Dermis blood vessel endothelial cell (primary cell): ENCODE data around the gene FBXL7. TPM values are rescaled to one million over a fixed set of nuclear protein-coding genes. Genes with fewer than 3 reads are reported as not detected.
"Not testable (repeated sequence)": the region's sequence is repeated elsewhere in the genome, so short reads cannot be mapped to it uniquely, and the experiment has no call there.

Source experiments
- DNase-seq: peaks from one replicate; pipeline ENCODE4 v3.0.0; 2010
- total RNA-seq: library from RNA; depleted of rRNA; stranded (reverse); fragments of >200 nt; gene quantifications from 2 replicates; pipeline ENCODE4 v1.2.3, GENCODE V29; 2014

Gene FBXL7
- total RNA-seq, 1 donor from 2014 or later, result 15.5 TPM

DNA sequence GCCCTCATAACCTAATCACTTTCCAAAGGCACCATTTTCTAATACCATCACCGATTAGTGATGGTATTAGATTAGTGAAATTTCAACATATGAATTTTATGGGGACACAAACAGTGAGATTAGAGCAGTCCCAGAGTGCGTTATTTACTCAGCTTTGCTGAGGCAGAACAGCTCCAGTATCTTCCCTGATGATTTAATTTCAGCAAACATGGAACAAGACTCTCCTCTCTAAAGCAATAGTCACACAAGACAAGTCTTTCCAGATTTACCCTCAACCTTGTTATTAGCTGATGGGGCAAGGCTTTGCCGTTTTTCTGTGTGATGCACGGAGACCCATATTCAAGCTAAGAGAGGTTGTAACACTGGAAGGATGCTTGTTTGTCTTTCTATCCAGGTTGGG, 333.4 kb downstream of the FBXL7 start:
- DNase-seq, result no peak

DNA sequence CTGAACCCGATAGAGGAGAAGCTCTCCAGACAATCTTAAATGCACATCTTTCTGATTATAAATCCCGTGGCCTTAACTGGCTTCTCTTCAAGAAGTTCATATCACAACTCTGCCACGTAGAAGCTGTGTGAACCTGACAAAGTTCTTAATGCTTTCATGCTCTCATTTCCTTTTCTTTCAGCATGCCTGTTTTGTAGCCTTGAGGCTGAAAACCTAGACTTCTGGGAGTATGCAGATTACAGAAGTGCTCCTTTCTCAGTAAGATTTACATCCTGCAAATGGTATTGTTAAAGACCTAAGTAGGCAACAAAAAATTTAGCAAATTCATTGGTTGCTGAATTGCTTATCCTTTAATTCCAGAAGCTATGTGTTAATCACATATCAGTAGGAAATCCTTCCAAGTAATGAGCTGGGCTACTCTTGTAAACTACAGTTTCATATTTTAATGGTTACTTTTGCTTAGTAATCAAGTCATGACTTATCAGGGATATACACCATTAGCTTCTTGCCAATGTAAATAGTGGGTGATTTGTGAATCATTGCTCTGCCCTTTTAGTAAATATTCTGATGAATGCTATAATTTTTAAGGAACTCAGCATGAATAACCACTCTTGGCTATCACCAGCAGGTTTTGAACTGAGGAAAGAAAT, 334.7 kb downstream of the FBXL7 start:
- peak; percentile 80 for DNase-seq

DNA sequence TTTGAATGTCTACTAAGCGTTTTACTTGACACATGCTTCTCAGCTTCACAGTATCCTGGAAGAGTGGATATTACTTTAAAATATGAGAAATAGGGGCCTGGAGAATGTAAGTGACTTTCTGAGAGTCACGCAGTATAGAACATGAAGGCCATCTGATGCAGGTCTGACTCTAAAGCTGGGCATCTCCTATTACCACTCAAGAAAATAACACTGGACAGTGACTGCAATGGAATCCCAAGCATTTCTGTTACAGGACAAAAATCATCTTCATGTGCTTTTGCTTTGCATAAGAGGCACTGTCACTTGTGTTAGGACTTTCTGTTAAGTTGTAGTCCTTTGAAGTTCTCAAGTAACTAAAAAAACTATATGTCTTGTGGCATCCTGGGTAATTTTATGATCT, 335.5 kb downstream of the FBXL7 start:
- no peak for DNase-seq

DNA sequence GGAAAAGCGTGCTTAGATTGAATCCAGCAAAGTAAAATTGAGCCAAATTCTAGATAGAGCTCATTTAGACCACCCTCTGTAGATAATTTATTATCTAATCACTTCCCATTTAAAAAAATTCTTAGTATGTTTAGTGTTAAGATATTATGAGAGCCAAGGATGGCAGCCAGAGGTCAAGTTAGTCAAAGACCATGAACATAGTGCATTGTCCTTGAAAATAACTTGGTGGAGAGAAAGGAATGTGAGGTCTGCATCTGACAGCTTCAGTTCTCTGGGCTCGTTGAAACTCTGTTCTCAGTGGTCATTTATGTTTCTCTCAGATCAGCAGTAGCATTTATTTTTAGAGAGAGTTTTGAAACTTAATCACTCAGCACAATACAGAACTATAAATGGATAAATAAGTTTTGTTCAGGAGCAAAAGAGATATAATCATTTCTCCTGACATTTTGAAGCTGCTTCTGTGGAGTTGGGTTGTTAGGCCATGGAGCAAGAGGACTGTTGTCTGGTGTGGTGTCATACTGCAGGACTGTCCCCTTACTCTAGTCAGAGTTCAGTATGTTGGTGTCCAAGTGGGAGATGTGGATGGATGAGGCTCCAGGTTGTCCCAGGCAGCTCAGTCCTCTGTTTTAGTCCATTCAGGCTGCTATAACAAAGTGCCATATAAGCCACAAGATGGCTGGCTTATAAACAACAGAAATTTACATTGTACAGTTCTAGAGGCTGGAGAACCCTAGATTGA, 337.7 kb downstream of the FBXL7 start:
- DNase-seq, result no peak

DNA sequence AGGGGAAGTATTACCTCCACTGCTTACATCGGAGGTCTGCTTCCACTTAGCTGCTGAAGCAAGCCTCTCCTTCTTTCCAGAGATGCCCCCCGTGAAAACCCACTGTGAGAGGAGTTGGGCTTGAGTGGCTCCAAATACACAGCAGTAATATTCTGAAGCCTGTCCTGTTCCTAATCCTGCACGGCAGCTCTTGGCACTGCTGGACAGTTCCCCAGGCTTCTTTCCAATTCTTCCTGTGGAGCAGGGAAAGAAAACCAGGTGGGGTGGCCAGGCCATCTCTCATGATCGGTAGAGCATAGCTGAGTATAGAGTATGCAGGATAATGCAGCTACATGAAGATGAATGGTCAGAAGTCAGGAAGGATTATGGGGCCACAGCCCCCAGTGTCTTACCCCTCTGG, 344.3 kb downstream of the FBXL7 start:
- no peak for DNase-seq

DNA sequence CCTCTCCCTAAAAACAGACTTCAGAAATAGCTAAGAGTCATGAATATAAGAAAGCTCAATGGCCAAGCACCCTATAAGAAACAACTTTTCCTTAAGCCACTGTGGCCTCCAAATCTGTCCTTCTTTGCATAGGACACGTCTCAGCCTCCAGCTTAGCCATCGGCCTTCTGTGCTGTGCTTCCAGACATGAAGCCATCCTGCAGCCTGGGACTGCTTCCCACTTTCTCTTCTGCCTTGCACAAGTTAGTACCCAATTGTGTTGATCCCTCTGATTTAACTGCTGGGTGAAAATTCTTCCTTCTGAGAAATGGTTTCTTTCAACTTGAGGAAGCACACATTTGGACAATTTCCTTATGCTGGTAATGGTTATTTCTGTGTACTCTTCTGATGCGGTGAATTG, 344.9 kb downstream of the FBXL7 start:
- no peak for DNase-seq

DNA sequence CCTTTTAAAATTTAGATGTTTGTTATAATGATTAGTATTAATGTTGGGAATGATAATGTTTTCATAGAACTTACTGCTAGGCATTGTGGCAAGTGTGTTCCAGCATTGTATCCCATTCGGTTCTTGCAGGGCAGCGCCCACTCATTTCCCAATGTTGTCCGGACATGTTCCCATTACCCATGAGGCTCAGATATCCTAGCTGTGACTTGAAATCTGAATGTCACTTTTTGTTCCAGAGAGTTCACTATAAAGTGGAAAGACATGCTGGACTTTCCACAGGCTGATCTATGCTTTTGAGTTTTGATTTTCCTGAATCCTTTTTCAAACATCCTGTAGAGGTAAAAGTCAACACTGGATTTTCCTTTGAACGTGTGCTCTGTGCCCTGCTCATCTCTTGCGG, 350.6 kb downstream of the FBXL7 start:
- DNase-seq, result no peak

DNA sequence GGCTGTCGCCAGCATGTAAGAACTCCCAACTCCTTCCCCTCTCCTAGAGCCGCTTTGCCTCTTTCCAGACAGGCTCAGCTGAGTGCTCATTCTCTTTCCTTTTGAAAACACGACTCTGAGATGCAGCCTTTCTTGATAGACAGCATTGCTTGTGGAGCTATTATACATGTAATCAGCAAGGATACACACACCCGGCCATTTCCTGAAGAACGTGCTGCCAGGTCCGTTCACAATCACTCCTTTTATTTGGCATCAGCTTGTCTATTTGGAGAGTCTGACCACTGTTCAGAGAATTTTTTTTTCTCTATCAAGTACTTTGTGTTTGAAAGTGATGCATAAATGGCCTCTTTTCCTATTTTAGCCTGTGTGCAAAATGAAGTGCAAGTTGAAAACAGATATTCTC, 351.0 kb downstream of the FBXL7 start:
- peak; percentile 91 for DNase-seq

DNA sequence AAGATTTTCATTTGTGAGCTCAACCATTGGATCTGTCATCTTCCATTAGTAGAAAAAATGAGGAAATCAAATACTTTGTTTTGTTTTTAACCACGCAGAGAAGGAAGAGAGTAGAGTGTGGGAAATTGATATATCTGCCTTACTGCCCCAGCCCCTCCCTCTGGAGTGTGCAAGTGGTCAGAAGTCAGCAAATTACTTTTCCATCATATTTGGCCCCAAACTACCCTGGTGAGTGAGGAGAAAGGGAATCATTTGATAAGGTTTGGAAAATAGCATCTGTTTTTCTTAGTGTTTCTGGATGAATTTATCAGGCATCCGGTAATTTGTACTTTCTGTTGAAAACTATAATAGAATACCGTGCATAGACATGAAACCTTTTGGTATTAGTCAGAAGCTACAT, 352.2 kb downstream of the FBXL7 start:
- peak; percentile 20 for DNase-seq

DNA sequence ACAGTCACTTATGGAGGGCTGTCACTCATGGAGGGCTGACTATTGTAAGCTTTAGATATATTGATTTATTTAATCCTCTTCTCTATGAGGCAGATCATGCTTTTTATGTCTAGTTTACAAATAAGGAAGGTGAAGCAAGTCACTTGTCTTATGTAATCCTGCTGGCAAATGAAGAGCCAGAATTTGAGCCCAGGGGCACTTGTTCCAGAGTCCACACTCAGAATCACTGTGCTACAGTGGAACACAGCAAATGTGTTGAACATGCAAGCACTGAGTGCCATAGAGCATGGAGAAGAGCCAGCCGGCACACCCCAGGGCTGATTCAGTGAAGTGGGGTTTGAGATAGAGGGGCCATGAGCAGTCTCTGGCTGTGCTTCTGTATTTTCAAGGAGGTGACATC, 353.0 kb downstream of the FBXL7 start:
- DNase-seq, result no peak

DNA sequence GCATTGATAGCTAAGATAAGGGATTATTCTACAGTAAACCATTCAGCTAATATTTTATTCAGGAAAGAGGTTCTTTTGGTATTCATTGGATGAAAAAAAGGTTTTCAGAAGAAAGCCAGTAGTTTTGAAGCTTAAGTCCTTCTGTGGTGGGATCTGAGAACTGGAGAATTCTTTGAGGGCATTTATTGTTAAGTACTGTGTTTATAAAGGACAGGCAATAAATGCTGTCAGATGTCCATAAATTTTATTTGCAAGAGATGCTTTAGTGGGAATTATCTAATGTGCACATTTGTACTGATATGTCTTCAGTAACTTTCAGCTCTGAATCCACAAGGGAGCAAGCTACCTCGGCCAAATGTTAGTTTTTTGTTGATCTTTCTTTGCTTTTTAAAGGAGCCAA, 358.3 kb downstream of the FBXL7 start:
- no peak for DNase-seq

DNA sequence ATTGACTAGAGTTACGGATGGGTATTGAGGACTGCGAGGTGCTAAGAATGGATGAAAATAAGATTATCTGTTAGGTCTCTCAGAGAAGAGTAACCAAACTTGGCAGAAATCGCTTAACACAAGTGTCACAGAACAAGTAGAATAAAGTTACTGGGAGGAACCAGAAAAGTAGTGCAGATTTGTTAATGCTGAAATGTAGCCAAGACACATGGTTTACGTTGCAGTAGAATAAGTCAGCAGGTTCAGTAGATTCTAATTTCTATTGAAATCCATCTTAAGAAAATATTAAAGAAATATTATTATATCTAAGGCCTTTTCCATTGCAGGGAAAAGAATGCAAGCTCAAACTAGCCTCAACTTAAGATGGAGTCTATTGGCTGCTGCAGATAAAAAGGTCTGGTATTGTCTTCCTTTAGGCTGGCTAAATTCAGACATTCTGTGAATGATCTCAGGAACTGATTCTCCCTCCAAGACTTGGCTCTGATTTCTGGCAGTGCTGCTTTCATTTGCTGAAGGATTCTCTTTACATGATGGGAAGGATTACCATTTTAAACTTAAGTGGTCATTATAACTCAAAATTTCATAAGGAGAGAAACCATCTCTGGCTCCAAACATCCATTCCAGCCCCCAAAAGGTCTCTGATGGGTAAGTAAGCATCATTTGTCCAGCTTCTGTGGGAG, 364.7 kb downstream of the FBXL7 start:
- DNase-seq, result no peak

DNA sequence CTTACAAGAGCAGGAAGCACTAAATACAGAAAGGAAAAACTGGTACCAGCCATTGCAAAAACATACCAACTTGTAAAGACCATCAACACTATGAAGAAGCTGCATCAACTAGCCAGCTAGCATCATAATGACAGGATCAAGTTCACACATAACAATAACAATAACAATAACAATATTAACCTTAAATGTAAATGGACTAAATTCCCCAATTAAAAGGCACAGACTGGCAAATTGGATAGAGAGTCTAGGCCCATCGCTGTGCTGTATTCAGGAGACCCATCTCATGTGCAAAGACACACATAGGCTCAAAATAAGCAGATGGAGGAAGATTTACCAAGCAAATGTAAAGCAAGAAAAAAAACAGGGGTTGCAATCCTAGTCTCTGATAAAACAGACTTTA, 372.3 kb downstream of the FBXL7 start:
- DNase-seq, result not testable (repeated sequence)

DNA sequence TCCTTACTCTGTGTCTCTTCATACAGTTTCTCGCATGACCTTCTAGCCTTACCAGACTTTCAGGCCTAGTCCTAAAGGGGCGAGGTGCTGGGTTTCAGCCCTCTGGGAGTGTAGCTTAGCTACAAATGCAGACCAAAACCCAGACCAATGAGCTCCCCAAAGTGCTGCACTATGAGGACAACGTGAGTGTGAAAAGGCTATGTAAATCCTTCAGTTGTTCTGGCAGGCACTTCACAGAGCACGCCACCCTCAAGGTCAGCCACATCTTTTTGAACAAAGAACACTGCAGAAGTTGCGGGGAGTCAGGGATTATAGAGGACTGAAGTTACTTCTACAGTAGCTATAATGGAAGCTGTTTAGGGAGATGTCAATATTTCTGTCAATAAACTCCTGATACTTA, 377.9 kb downstream of the FBXL7 start:
- DNase-seq, result no peak

DNA sequence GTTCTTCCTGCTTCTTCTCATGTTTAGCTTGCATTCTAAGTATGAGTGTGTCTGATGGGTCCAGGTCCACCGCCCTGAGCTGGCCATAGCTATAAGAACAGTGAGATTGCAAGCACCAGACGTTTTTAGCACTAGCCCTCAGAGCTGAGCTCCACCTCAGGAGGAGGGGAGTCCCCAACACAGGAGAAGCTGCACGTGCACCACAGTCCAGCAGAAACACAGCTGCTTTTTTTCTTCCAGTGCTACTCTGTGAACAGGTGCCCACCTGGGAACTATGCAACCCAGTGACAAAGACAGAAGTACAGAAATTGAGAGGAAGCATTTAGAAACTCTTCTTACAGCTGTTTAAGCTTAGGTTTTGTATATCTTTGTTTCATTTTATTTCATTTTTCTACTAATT, 380.2 kb downstream of the FBXL7 start:
- no peak for DNase-seq

DNA sequence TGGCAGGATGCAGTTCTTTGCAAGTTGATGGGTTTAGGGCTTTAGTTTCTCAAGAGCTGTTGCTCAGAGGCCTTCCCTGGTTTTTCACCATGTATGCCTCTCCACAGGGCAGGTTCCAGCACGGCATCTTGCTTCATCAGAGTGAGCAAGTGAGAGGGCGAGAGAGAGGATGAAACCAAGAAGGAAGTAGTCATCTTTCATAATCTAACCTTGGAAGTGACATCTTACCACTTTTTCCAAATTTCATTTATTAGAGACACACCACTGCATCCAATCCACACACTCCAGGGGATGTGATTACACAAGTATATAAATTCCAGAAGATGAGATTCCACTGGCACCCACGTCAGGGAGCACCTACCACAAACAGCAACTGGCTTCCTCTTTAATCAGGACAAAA, 385.2 kb downstream of the FBXL7 start:
- DNase-seq, result no peak

DNA sequence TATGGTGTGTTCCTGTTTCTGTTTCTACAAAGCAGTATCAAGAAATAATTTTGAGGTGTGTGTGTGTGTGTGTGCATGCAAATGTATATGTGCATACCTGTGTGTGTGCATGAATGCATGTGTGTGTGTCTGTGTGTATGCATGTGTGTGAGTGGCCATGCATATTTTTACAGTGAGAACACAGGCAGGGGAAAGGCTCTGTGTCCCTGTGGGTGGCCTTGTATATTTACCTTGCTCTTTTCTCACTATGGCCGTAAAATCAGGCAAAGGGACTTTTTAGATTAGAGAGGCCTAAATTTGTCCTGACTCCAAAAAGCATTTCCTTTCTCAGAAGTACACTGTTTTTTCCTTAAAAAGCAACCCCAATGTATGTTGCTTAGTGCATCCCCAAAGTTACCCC, 386.2 kb downstream of the FBXL7 start:
- no peak for DNase-seq

DNA sequence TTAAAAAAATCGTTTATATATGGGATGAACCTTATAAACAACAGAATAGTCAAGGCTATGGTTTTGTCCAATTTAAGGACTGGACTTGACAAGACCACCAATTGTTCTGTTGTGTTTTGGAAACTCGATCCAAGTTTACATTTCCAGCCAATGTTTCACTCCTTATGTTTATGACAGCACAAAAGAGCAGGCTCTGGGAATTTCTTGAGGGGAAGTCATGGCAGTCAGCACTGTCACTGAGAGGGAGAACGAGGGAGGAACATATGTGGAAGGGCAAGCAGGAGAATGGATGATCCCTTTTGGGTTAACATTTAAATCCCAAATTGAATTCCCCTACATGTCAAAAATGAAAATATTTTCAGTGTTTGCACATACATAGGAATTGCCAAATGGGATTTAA, 387.1 kb downstream of the FBXL7 start:
- no peak for DNase-seq

DNA sequence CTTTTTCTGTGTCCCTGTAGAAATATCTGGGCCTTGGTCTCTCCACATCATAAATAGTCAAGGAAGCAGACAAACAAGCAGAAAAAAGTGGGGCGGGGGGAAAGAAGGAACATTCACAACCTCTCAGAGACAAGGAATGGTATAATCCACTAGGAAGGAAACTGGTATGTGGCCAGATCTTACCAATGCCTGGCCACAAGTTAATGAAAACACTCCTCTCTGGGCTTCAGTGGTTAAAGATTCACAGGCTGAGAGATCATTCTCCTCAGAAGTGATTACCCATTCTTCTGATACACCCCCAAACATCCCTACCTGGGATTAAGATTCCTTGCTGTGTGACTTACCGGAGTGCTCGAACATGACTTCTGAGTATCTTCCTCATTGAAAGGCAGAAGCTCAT, 389.0 kb downstream of the FBXL7 start:
- DNase-seq, result no peak

DNA sequence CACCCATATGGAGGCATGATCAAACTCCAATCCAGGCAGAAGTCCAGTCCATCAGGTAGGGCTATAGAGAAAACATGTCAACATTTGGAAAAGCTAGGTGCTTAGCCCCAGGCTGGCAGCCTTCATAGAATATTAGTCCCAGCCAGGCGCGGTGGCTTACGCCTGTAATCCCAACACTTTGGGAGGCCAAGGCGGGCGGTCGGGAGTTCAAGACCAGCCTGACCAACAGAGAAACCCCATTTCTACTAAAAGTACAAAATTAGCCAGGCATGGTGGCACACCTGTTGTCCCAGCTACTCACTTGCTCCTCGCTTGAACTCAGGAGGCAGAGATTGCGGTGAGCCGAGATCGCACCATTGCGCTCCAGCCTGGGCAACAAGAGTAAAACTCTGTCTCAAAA, 393.9 kb downstream of the FBXL7 start:
- no peak for DNase-seq

DNA sequence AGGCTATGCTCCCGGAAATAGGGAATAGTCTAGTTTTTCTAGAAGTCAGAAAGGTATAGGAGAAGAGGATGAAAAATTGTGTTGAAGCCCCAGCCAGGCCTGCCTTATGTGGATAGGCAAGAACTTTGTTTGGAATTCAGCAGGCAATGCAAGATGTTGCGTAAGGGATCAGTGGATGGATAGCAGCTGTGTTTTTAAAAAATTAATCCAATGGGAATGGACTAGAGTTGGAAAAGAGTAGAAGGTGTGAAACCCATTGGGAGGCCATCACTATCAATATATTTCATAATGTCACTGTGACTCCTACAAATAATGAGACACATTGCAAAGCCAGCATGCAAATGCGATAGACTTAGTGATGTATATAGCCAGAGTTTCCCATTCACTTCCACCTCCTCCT, 397.7 kb downstream of the FBXL7 start:
- no peak for DNase-seq

DNA sequence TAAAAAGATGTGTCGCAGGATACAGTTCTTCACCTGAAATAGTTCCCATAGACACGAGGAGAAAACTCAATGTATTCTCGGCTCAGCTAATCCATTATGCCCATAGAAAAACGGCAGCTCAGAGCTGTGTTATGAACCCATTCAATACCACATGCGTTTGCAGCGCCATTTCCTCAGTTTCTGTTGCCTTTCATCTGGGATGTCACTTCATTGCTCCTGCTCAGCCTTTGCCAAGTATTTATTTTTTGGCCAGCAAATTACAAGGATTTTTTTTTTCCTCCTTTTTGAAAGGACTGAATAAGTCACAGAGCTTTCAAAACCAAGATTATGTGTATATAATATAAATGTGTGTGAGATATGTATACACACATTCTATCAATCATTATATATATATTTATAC, 398.7 kb downstream of the FBXL7 start:
- no peak for DNase-seq

DNA sequence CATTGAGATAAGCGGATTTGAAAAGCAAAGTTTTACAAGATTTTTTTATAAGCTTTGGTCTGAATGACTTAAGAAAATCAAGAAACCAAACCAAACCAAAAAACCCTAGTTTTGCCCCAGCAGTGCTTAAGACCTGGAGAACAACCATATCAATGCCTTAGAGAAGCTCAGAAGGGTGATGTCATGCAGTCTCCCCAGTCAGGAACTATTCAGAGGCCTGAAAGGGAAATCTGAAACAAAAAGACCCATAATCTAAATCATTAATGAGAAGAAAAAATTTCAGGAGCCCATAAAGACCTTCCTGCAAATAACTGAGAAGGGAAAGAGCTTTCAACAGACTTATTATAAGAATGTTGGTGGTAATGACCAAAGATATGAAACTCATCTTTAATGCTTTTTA, 399.5 kb downstream of the FBXL7 start:
- DNase-seq, result peak; percentile 60

DNA sequence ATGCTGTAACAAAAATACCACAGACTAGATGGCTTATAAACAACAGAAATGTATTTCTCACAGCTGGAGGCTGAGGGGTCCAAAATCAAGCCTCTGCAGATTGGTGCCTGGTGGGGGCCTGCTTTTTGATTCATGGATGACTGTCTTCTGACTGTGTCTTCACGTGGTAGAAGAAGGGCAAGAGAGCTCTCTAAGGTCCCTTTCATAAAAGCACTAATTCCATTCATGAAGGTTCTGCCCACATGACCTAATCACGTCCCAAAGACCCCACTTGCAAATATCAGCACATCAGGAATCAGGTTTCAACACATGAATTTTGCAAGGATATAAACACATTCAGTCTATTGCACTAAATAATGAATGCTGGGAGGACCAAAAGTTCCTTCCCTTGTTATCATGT, 401.2 kb downstream of the FBXL7 start:
- no peak for DNase-seq
